ENCODE data around the gene ECI1.
"Not testable (repeated sequence)": the region's sequence is repeated elsewhere in the genome, so short reads cannot be mapped to it uniquely, and the experiment has no call there.

Gene ECI1

GRCh38 chr16:2209258-2210008, 42.0 kb downstream of the ECI1 start:
- no peak for DNase-seq

- no peak for DNase-seq
Observed at GRCh38 chr16:2208772-2209171, 42.6 kb downstream of the ECI1 start.

- DNase-seq, result no peak
Observed at GRCh38 chr16:2208308-2208707, 43.1 kb downstream of the ECI1 start.

- DNase-seq, result no peak
Observed at GRCh38 chr16:2207872-2208271, 43.5 kb downstream of the ECI1 start.

- DNase-seq, result no peak
Observed at GRCh38 chr16:2206780-2207433, 44.5 kb downstream of the ECI1 start.

GRCh38 chr16:2206420-2206779, 45.0 kb downstream of the ECI1 start:
- DNase-seq, result no peak

- DNase-seq, result no peak
Observed at GRCh38 chr16:2205967-2206313, 45.4 kb downstream of the ECI1 start.

GRCh38 chr16:2205104-2205966, 46.1 kb downstream of the ECI1 start, which contains the start of gene MLST8:
MLST8 (plus strand) TSS chr16:2205454; CDS start chr16:2206086, 632 bp downstream.
- DNase-seq, result peak; percentile 96

- DNase-seq, result no peak
Observed at GRCh38 chr16:2204416-2205103, 46.8 kb downstream of the ECI1 start.

- not testable (repeated sequence) for DNase-seq
Observed at GRCh38 chr16:2203119-2203688, 48.2 kb downstream of the ECI1 start.

- no peak for DNase-seq
Observed at GRCh38 chr16:2200313-2200712, 51.1 kb downstream of the ECI1 start.

- DNase-seq, result no peak
Observed at GRCh38 chr16:2199621-2200139, 51.7 kb downstream of the ECI1 start.

- no peak for DNase-seq
Observed at GRCh38 chr16:2199095-2199494, 52.3 kb downstream of the ECI1 start.

- DNase-seq, result no peak
Observed at GRCh38 chr16:2198283-2198682, 53.1 kb downstream of the ECI1 start.

- no peak for DNase-seq
Observed at GRCh38 chr16:2197765-2198164, 53.6 kb downstream of the ECI1 start.

- DNase-seq, result no peak
Observed at GRCh38 chr16:2196981-2197511, 54.3 kb downstream of the ECI1 start.

GRCh38 chr16:2196162-2196980, 55.0 kb downstream of the ECI1 start, which contains the start of gene CASKIN1:
CASKIN1 (minus strand) TSS chr16:2196605; CDS start chr16:2196432, 173 bp downstream.
- no peak for DNase-seq

- no peak for DNase-seq
Observed at GRCh38 chr16:2195322-2196161, 55.8 kb downstream of the ECI1 start.

GRCh38 chr16:2194852-2195321, 56.5 kb downstream of the ECI1 start:
- peak; percentile 54 for DNase-seq
